SK-N-MC (cell line): ENCODE measurements around the gene LHX3.
"Not testable (repeated sequence)": the region's sequence is repeated elsewhere in the genome, so short reads cannot be mapped to it uniquely, and the experiment has no call there.

Experiments
- DNase-seq: peaks from one replicate; pipeline ENCODE4 v3.0.0-alpha.2; 2011; ENCODE audit warnings: low read depth, low spot score
- H3K27ac ChIP-seq: fragments of 200-600 bp; sonication (generic); 2 replicates; pipeline ENCODE4 v1.5.1; 2016; ENCODE audit warnings: mixed run types
- H3K36me3 ChIP-seq: fragments of 200-600 bp; sonication (generic); 2 replicates; pipeline ENCODE4 v1.6.1; 2017; ENCODE audit warnings: antibody characterized with exemption, low read length, mixed read lengths; ENCODE audit not compliant: insufficient read depth
- H3K4me3 ChIP-seq: fragments of 200-600 bp; sonication (generic); 2 replicates; pipeline ENCODE4 v1.5.1; 2016
- H3K9ac ChIP-seq: fragments of 200-600 bp; sonication (generic); 2 replicates; pipeline ENCODE4 v1.8.0; 2017; ENCODE audit warnings: mixed run types, mixed read lengths; ENCODE audit not compliant: insufficient read length
- H3K9me3 ChIP-seq: fragments of 200-600 bp; sonication (generic); 2 replicates; pipeline ENCODE4 v1.6.1; 2017; ENCODE audit warnings: low read depth, mild to moderate bottlenecking, antibody characterized with exemption, low read length, moderate library complexity, mixed read lengths
- EZH2 ChIP-seq: fragments of 200-600 bp; sonication (generic); IDR thresholded peaks from one replicate; pipeline ENCODE4 v1.6.1; 2017; ENCODE audit warnings: antibody characterized with exemption
- FOXP2 ChIP-seq: optimal IDR thresholded peaks from 2 replicates; pipeline ENCODE3; 2011; ENCODE audit warnings: mild to moderate bottlenecking, moderate library complexity; ENCODE audit not compliant: insufficient read depth; ENCODE audit errors: extremely low read length, control extremely low read depth
- POLR2AphosphoS5 ChIP-seq: IDR thresholded peaks from 2 replicates; pipeline ENCODE4 v1.6.1; 2012; ENCODE audit warnings: mild to moderate bottlenecking, low read depth, low read length, borderline replicate concordance

Gene LHX3

GRCh38 chr9:136153381-136154065 is 51.4 kb downstream of the LHX3 start:
- Histone ChIP-seq H3K9ac (no peak overlapping the region), H3K36me3 (no peaks in the 10 kb centered on the region), H3K27ac (no peak overlapping the region), H3K4me3 (no peak overlapping the region), H3K9me3 (no peaks in the 10 kb centered on the region)
- DNase-seq, result no peak
- TF ChIP-seq POLR2AphosphoS5 (no peak), FOXP2 (no peak), EZH2 (no peak)

GRCh38 chr9:136152931-136153330 is 52.0 kb downstream of the LHX3 start:
- no peak overlapping the region for H3K27ac ChIP-seq
- H3K9ac ChIP-seq, result no peak overlapping the region
- H3K36me3 ChIP-seq, result no peaks in the 10 kb centered on the region
- no peak for DNase-seq
- TF ChIP-seq EZH2 (no peak), FOXP2 (no peak), POLR2AphosphoS5 (no peak)
- no peaks in the 10 kb centered on the region for H3K9me3 ChIP-seq
- no peak overlapping the region for H3K4me3 ChIP-seq

- Histone ChIP-seq H3K9ac (no peak overlapping the region), H3K9me3 (no peaks in the 10 kb centered on the region), H3K4me3 (no peak overlapping the region), H3K36me3 (no peaks in the 10 kb centered on the region), H3K27ac (no peak overlapping the region)
- DNase-seq, result no peak
- no peak for TF ChIP-seq POLR2AphosphoS5
- no peak for TF ChIP-seq FOXP2
- TF ChIP-seq EZH2, result no peak
Observed at GRCh38 chr9:136152543-136152866, 52.4 kb downstream of the LHX3 start.

GRCh38 chr9:136151848-136152542 is 52.9 kb downstream of the LHX3 start:
- Histone ChIP-seq H3K9ac (no peak overlapping the region), H3K4me3 (no peak overlapping the region), H3K27ac (no peak overlapping the region), H3K9me3 (no peaks in the 10 kb centered on the region), H3K36me3 (no peaks in the 10 kb centered on the region)
- TF ChIP-seq FOXP2 (no peak), EZH2 (no peak), POLR2AphosphoS5 (no peak)
- no peak for DNase-seq

GRCh38 chr9:136151214-136151804 is 53.6 kb downstream of the LHX3 start:
- no peak overlapping the region for H3K4me3 ChIP-seq
- H3K27ac ChIP-seq, result no peak overlapping the region
- H3K9me3 ChIP-seq, result no peaks in the 10 kb centered on the region
- no peak overlapping the region for H3K9ac ChIP-seq
- TF ChIP-seq FOXP2 (no peak), POLR2AphosphoS5 (no peak), EZH2 (no peak)
- DNase-seq, result no peak
- no peaks in the 10 kb centered on the region for H3K36me3 ChIP-seq

- H3K27ac ChIP-seq, DNase-seq, H3K9ac ChIP-seq, H3K9me3 ChIP-seq, H3K4me3 ChIP-seq, H3K36me3 ChIP-seq: not testable (repeated sequence)
Observed at GRCh38 chr9:136150664-136151213, 54.2 kb downstream of the LHX3 start.

GRCh38 chr9:136149853-136150252 is 55.1 kb downstream of the LHX3 start:
- H3K27ac ChIP-seq, result no peak overlapping the region
- no peak overlapping the region for H3K4me3 ChIP-seq
- no peaks in the 10 kb centered on the region for H3K9me3 ChIP-seq
- DNase-seq, result no peak
- TF ChIP-seq FOXP2, result no peak
- TF ChIP-seq POLR2AphosphoS5, result no peak
- no peak for TF ChIP-seq EZH2
- no peak overlapping the region for H3K9ac ChIP-seq
- H3K36me3 ChIP-seq, result no peaks in the 10 kb centered on the region

- no peaks in the 10 kb centered on the region for H3K9me3 ChIP-seq
- H3K36me3 ChIP-seq, result no peaks in the 10 kb centered on the region
- no peak for TF ChIP-seq EZH2
- TF ChIP-seq POLR2AphosphoS5, result no peak
- TF ChIP-seq FOXP2, result no peak
- H3K27ac ChIP-seq, result no peak overlapping the region
- no peak overlapping the region for H3K9ac ChIP-seq
- DNase-seq, result no peak
- no peak overlapping the region for H3K4me3 ChIP-seq
Observed at GRCh38 chr9:136149337-136149736, 55.6 kb downstream of the LHX3 start.

GRCh38 chr9:136148766-136149165 is 56.2 kb downstream of the LHX3 start:
- TF ChIP-seq POLR2AphosphoS5, result no peak
- no peak for TF ChIP-seq FOXP2
- no peak for TF ChIP-seq EZH2
- Histone ChIP-seq H3K9me3 (no peaks in the 10 kb centered on the region), H3K4me3 (no peak overlapping the region), H3K9ac (no peak overlapping the region), H3K36me3 (no peaks in the 10 kb centered on the region), H3K27ac (no peak overlapping the region)
- no peak for DNase-seq
